K562 (cell line): ENCODE data around the gene ZKSCAN3. TPM values are rescaled to one million over a fixed set of nuclear protein-coding genes. Genes with fewer than 3 reads are reported as not detected.

ENCODE experiments used
- EP400 ChIP-seq: fragments of 450-650 bp; IDR thresholded peaks from 2 replicates; pipeline ENCODE4 v1.6.1; 2017; ENCODE audit warnings: antibody characterized with exemption, mild to moderate bottlenecking, moderate library complexity
- HBP1 ChIP-seq: fragments of 450-650 bp; formaldehyde crosslinking; IDR thresholded peaks from 2 replicates; pipeline ENCODE4 v1.4.0; 2022; ENCODE audit warnings: missing genetic modification characterization
- ID3 ChIP-seq, 2 experiments: fragments of 250-450 bp in 1 of 2; fragments of 450-650 bp in 1 of 2; sonication (Bioruptor Pico) in 1 of 2; IDR thresholded peaks; 2 replicates each; pipeline versions ENCODE4 v1.6.1 to v1.8.0; 2016 to 2021; ENCODE audit warnings: mild to moderate bottlenecking in 2 of 2, moderate library complexity in 2 of 2, missing compliant biosample characterization in 1 of 2, missing genetic modification characterization in 1 of 2
- LEF1 ChIP-seq: fragments of 450-650 bp; IDR thresholded peaks from 2 replicates; pipeline ENCODE4 v1.6.1; 2016; ENCODE audit warnings: mild to moderate bottlenecking
- MTA2 ChIP-seq: fragments of 450-650 bp; IDR thresholded peaks from 2 replicates; pipeline ENCODE4 v1.6.1; 2016; ENCODE audit warnings: low read depth
- NR2C1 ChIP-seq, 2 experiments: fragments of 450-650 bp; IDR thresholded peaks; 2 replicates each; pipeline ENCODE4 v1.6.1; 2017; ENCODE audit warnings: mild to moderate bottlenecking in 2 of 2, antibody characterized with exemption in 1 of 2, inconsistent platforms in 1 of 2, missing compliant biosample characterization in 1 of 2, missing genetic modification characterization in 1 of 2
- RFX7 ChIP-seq: fragments of 250-450 bp; sonication (Bioruptor Pico); IDR thresholded peaks from 2 replicates; pipeline ENCODE4 v1.5.1; 2021; ENCODE audit warnings: mild to moderate bottlenecking
- RHOXF2B ChIP-seq: fragments of 250-450 bp; sonication (Bioruptor Pico); conservative IDR thresholded peaks from 2 replicates; pipeline ENCODE4 v1.5.1; 2021
- YY1 ChIP-seq, 3 experiments: IDR thresholded peaks; 2 replicates each; pipeline ENCODE4 v1.6.1; 2011; ENCODE audit warnings: low read length in 2 of 3, mild to moderate bottlenecking in 2 of 3, moderate library complexity in 2 of 3, borderline replicate concordance in 1 of 3, control low read depth in 1 of 3, low read depth in 1 of 3; ENCODE audit not compliant: insufficient read depth in 3 of 3, insufficient replicate concordance in 2 of 3, control insufficient read depth in 1 of 3, insufficient read length in 1 of 3; ENCODE audit errors: extremely low read depth in 1 of 3
- ZBTB34 ChIP-seq: fragments of 250-450 bp; sonication (Bioruptor Pico); IDR thresholded peaks from 2 replicates; pipeline ENCODE4 v1.8.0; 2021; ENCODE audit warnings: mild to moderate bottlenecking, moderate library complexity
- ZNF253 ChIP-seq: fragments of 250-450 bp; sonication (Bioruptor Pico); conservative IDR thresholded peaks from 2 replicates; pipeline ENCODE4 v1.6.1; 2021; ENCODE audit warnings: mild to moderate bottlenecking
- ZNF277 ChIP-seq: fragments of 250-450 bp; sonication (Bioruptor Pico); IDR thresholded peaks from 2 replicates; pipeline ENCODE4 v1.8.0; 2022; ENCODE audit warnings: inconsistent platforms, mild to moderate bottlenecking, moderate library complexity, borderline replicate concordance
- polyA plus RNA-seq, 8 experiments: library from polyadenylated mRNA; depleted of rRNA in 4 of 8; stranded (reverse) in 5 of 8; unstranded in 3 of 8; fragments of >200 nt; fragmentation: Nextera tagmentation in 2 of 8; fragmentation: Illumina TruSeq in 1 of 8; extraction: Ambion mirVana in 2 of 8; extraction: Trizol in 1 of 8; gene quantifications; 2 replicates each; pipeline versions ENCODE4 v1.2.1 to v1.2.3, GENCODE V29; 2011 to 2014; ENCODE audit warnings: inconsistent platforms in 1 of 8, missing spikeins in 1 of 8
- total RNA-seq, 7 experiments: library from RNA; depleted of rRNA in 6 of 7; stranded (reverse); fragments of >200 nt in 6 of 7; fragmentation: Illumina TruSeq in 2 of 7; extraction: Trizol in 2 of 7; gene quantifications; 2 replicates each; pipeline versions ENCODE4 v1.2.1 to v1.2.3, GENCODE V29; 2011 to 2021; ENCODE audit warnings: low replicate concordance in 1 of 7
- TF ChIP-seq, protein P1 (sequence below): fragments of 450-650 bp; IDR thresholded peaks from 2 replicates; pipeline ENCODE4 v1.7.0; 2016; ENCODE audit warnings: borderline replicate concordance

Gene ZKSCAN3
- total and polyA plus RNA-seq, 9 of the 15 experiments (the other 6 are each of a cell fraction or from before 2014, with no cell fraction given): 3.0 to 12.4 (median 10.2) TPM

DNA sequence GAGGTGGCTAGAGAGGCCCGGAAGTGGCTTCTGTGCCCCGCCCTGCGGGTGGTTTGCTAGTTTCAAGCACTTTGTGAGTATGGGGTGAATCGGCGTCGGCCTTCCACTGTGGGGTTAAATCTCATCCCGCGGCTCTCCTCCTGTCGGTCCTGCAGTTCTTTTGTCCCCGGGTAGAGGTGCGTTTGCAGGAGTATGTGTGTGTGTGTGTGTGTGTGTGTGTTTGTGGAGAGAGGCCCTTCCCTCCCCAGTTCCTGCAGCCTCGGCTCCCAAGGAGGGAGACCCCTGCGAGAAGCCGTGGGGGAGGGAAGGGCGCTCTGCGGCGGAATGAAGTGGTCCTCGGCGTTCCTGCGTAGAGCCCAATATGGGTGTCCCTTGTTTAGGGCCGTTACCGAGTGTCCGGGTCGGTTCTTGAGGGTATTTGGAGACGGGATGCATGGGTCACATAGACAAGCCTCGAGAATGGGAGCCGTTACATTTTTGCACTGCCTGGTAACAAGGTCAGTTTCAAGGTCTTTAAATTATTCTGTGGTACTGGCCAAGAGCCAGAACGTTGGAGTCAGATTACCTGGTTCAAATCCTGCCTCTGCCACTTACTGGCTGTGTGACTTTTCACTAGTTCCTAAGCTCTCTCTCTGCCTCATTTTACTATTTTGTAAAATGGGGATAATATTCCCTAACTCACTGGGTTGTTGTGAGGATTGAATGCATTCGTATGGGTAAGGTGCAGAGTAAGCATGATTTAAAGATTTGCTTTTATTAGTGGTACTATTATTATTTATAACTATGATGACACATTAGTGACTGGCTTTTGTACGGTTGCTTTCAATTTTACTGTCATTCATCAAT lies at the start of gene ZKSCAN3 (continued):
- TF ChIP-seq ZNF277 (CRISPR knock-in tag) (no peak), HBP1 (CRISPR knock-in tag) (peak; percentile 89), ZBTB34 (CRISPR knock-in tag) (no peak), RFX7 (CRISPR knock-in tag) (no peak), YY1 (IDR thresholded peaks at IDR 0.05; ENCODE audit: borderline replicate concordance in 1 of 3, control insufficient read depth in 1 of 3, extremely low read depth in 1 of 3, insufficient read depth in 3 of 3, insufficient read length in 1 of 3, insufficient replicate concordance in 2 of 3, low read depth in 1 of 3, low read length in 2 of 3) (peak in 1 of 3 experiments; percentile 55), NR2C1 (IDR thresholded peaks at IDR 0.05) (peak; percentile 58; the same call in 1 of the 2 replicates), NR2C1 (tag; IDR thresholded peaks at IDR 0.05) (peak; percentile 53), RHOXF2B (CRISPR knock-in tag) (no peak), ZNF253 (CRISPR knock-in tag) (no peak), EP400 (peak; percentile 92), ID3 (CRISPR knock-in tag; IDR thresholded peaks at IDR 0.05) (no peak), ID3 (tag; IDR thresholded peaks at IDR 0.05) (peak; percentile 71; the same call in 1 of the 2 replicates), MTA2 (peak; percentile 60), LEF1 (peak; percentile 79)
- TF ChIP-seq, protein P1, sequence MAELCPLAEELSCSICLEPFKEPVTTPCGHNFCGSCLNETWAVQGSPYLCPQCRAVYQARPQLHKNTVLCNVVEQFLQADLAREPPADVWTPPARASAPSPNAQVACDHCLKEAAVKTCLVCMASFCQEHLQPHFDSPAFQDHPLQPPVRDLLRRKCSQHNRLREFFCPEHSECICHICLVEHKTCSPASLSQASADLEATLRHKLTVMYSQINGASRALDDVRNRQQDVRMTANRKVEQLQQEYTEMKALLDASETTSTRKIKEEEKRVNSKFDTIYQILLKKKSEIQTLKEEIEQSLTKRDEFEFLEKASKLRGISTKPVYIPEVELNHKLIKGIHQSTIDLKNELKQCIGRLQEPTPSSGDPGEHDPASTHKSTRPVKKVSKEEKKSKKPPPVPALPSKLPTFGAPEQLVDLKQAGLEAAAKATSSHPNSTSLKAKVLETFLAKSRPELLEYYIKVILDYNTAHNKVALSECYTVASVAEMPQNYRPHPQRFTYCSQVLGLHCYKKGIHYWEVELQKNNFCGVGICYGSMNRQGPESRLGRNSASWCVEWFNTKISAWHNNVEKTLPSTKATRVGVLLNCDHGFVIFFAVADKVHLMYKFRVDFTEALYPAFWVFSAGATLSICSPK: 0 out of 2 replicates have a peak, but pooled peaks have one; percentile 64
